Trophoblast cell (in vitro differentiated cells and primary cell): ENCODE results near the gene SPACA4.

Experiments used
- DNase-seq, 2 donors: peaks; one replicate each; pipeline ENCODE4 v3.0.0-alpha.2; 2016
- H2AFZ ChIP-seq: 2 replicates; pipeline ENCODE4 v1.6.1; 2013; ENCODE audit warnings: low read length, moderate library complexity, mild to moderate bottlenecking; ENCODE audit not compliant: insufficient read depth, poor library complexity
- H2AK5ac ChIP-seq: 2 replicates; pipeline ENCODE4 v1.6.1; 2013; ENCODE audit warnings: mild to moderate bottlenecking, low read length
- H2BK120ac ChIP-seq: 2 replicates; pipeline ENCODE4 v1.6.1; 2013; ENCODE audit warnings: low read length, mild to moderate bottlenecking, moderate library complexity; ENCODE audit not compliant: insufficient read depth, poor library complexity
- H2BK12ac ChIP-seq: 2 replicates; pipeline ENCODE4 v1.6.1; 2013; ENCODE audit warnings: mild to moderate bottlenecking, low read length, moderate library complexity
- H2BK5ac ChIP-seq: 2 replicates; pipeline ENCODE4 v1.6.1; 2013; ENCODE audit warnings: low read length, low read depth, moderate library complexity, mild to moderate bottlenecking; ENCODE audit not compliant: poor library complexity
- H3K14ac ChIP-seq: 2 replicates; pipeline ENCODE4 v1.6.1; 2013; ENCODE audit warnings: mild to moderate bottlenecking, low read length
- H3K18ac ChIP-seq: 2 replicates; pipeline ENCODE4 v1.6.1; 2013; ENCODE audit warnings: mild to moderate bottlenecking, low read length
- H3K23ac ChIP-seq: 2 replicates; pipeline ENCODE4 v1.6.1; 2013; ENCODE audit warnings: low read length
- H3K27ac ChIP-seq: 2 replicates; pipeline ENCODE4 v1.5.1; 2013; ENCODE audit warnings: low read depth, mild to moderate bottlenecking, inconsistent platforms, low read length, moderate library complexity
- H3K27me3 ChIP-seq: 2 replicates; pipeline ENCODE4 v1.6.1; 2013; ENCODE audit warnings: inconsistent platforms, mild to moderate bottlenecking, low read length, moderate library complexity; ENCODE audit not compliant: insufficient read depth
- H3K36me3 ChIP-seq, 2 experiments: 1 replicate in 1 of 2; 2 replicates in 1 of 2; pipeline ENCODE4 v1.6.1; 2013; ENCODE audit warnings: low read length in 2 of 2, mild to moderate bottlenecking in 2 of 2, moderate library complexity in 1 of 2; ENCODE audit not compliant: insufficient read depth in 2 of 2, control insufficient read depth in 1 of 2
- H3K4ac ChIP-seq: 2 replicates; pipeline ENCODE4 v1.6.1; 2013; ENCODE audit warnings: low read depth, mild to moderate bottlenecking, low read length, moderate library complexity
- H3K4me1 ChIP-seq, 2 experiments: 1 replicate in 1 of 2; 2 replicates in 1 of 2; pipeline ENCODE4 v1.6.1; 2013; ENCODE audit warnings: low read length in 2 of 2, mild to moderate bottlenecking in 2 of 2, moderate library complexity in 1 of 2; ENCODE audit not compliant: insufficient read depth in 2 of 2, control insufficient read depth in 1 of 2
- H3K4me2 ChIP-seq: 2 replicates; pipeline ENCODE4 v1.6.1; 2013; ENCODE audit warnings: inconsistent platforms, mild to moderate bottlenecking, low read length, moderate library complexity
- H3K4me3 ChIP-seq: 2 replicates; pipeline ENCODE4 v1.5.1; 2013; ENCODE audit warnings: mild to moderate bottlenecking, low read depth, low read length, inconsistent platforms
- H3K79me1 ChIP-seq: one replicate; pipeline ENCODE4 v1.6.1; 2013; ENCODE audit warnings: low read length
- H3K79me2 ChIP-seq: 2 replicates; pipeline ENCODE4 v1.6.1; 2013; ENCODE audit warnings: low read length, mild to moderate bottlenecking; ENCODE audit not compliant: control insufficient read depth, insufficient read depth, poor library complexity
- H3K9ac ChIP-seq: 2 replicates; pipeline ENCODE4 v1.6.1; 2013; ENCODE audit warnings: mild to moderate bottlenecking, low read length
- H3K9me3 ChIP-seq: 2 replicates; pipeline ENCODE4 v1.6.1; 2013; ENCODE audit warnings: low read depth, mild to moderate bottlenecking, control low read depth, inconsistent platforms, low read length; ENCODE audit not compliant: insufficient read depth
- H4K12ac ChIP-seq: 2 replicates; pipeline ENCODE4 v1.6.1; 2013; ENCODE audit warnings: low read depth, mild to moderate bottlenecking, low read length, moderate library complexity
- H4K8ac ChIP-seq: 2 replicates; pipeline ENCODE4 v1.6.1; 2013; ENCODE audit warnings: low read depth, mild to moderate bottlenecking, low read length, moderate library complexity
- H4K91ac ChIP-seq: one replicate; pipeline ENCODE4 v1.6.1; 2013; ENCODE audit warnings: low read depth, mild to moderate bottlenecking, low read length, moderate library complexity
- WGBS: extraction: QIAGEN DNeasy Blood & Tissue Kit; methylation state at CpG from one replicate; pipeline ENCODE4 v1.1.7; 2013; ENCODE audit warnings: missing lambda C conversion rate; ENCODE audit not compliant: insufficient read length, insufficient coverage; ENCODE audit errors: extremely low coverage; 5-methylcytosine and 5-hydroxymethylcytosine counted together

Gene SPACA4

GRCh38 chr19:48609571-48610108 lies 3.1 kb downstream of the SPACA4 start:
- Histone ChIP-seq H3K4ac (no peak overlapping the region), H2BK5ac (no peak overlapping the region), H3K79me2 (no peaks in the 10 kb centered on the region), H2BK120ac (no peak overlapping the region), H3K36me3 (peaks cover 1 to 4% of the 10 kb centered on the region in 2 experiments), H3K23ac (no peak overlapping the region), H3K27me3 (no peaks in the 10 kb centered on the region), H3K79me1 (no peaks in the 10 kb centered on the region), H3K9me3 (peaks cover 1% of the 10 kb centered on the region), H2AFZ (no peak overlapping the region), H4K12ac (no peak overlapping the region), H3K18ac (no peak overlapping the region), H2BK12ac (no peak overlapping the region), H3K4me1 (no peaks in the 10 kb centered on the region), H4K8ac (no peak overlapping the region), H3K4me2 (no peak overlapping the region), H3K9ac (no peak overlapping the region), H2AK5ac (no peak overlapping the region), H3K4me3 (no peak overlapping the region), H3K27ac (no peak overlapping the region), H4K91ac (no peak overlapping the region), H3K14ac (no peak overlapping the region)
- DNase-seq: no peak
- no CpG with 5 or more reads among the region's 20 CpGs for WGBS

GRCh38 chr19:48611872-48612271 lies 5.3 kb downstream of the SPACA4 start:
- H2BK12ac ChIP-seq: no peak overlapping the region
- no CpG with 5 or more reads among the region's 14 CpGs for WGBS

GRCh38 chr19:48613024-48613851 lies 6.7 kb downstream of the SPACA4 start:
- Histone ChIP-seq H3K4me3 (no peak overlapping the region), H4K8ac (no peak overlapping the region), H3K4me1 (peaks cover 5 to 10% of the 10 kb centered on the region in 2 experiments), H3K23ac (no peak overlapping the region), H3K36me3 (peaks cover 34 to 37% of the 10 kb centered on the region in 2 experiments), H3K27me3 (no peaks in the 10 kb centered on the region), H3K79me2 (peaks cover 9% of the 10 kb centered on the region), H3K27ac (no peak overlapping the region), H3K4me2 (no peak overlapping the region), H2BK5ac (no peak overlapping the region), H4K12ac (no peak overlapping the region), H2BK120ac (no peak overlapping the region), H4K91ac (no peak overlapping the region), H3K9ac (no peak overlapping the region), H2AK5ac (no peak overlapping the region), H3K14ac (no peak overlapping the region), H3K9me3 (peaks cover 3% of the 10 kb centered on the region), H3K18ac (no peak overlapping the region), H3K79me1 (no peaks in the 10 kb centered on the region), H2BK12ac (no peak overlapping the region), H3K4ac (no peak overlapping the region), H2AFZ (no peak overlapping the region)
- DNase-seq: no peak
- no CpG with 5 or more reads among the region's 39 CpGs for WGBS

More at GRCh38 chr19:48611872-48612271, 5.3 kb downstream of the SPACA4 start:
- Histone ChIP-seq H4K8ac (no peak overlapping the region), H2BK120ac (no peak overlapping the region), H4K12ac (no peak overlapping the region), H2AK5ac (no peak overlapping the region), H3K4me2 (no peak overlapping the region), H3K27me3 (no peaks in the 10 kb centered on the region), H3K79me2 (peaks cover under 1% of the 10 kb centered on the region), H3K4ac (no peak overlapping the region), H3K14ac (no peak overlapping the region), H3K79me1 (no peaks in the 10 kb centered on the region), H2BK5ac (no peak overlapping the region), H3K36me3 (peaks cover 23 to 27% of the 10 kb centered on the region in 2 experiments), H3K9me3 (peaks cover 3% of the 10 kb centered on the region), H3K9ac (no peak overlapping the region), H3K27ac (no peak overlapping the region), H3K18ac (no peak overlapping the region), H3K23ac (no peak overlapping the region), H2AFZ (no peak overlapping the region), H3K4me1 (no peaks in the 10 kb centered on the region), H4K91ac (no peak overlapping the region), H3K4me3 (no peak overlapping the region)
- DNase-seq: no peak

- peak overlapping the region; percentile 13 for H3K27ac ChIP-seq
- H3K4me2 ChIP-seq: no peak overlapping the region
- H3K79me2 ChIP-seq: peaks cover 16% of the 10 kb centered on the region
- H4K12ac ChIP-seq: no peak overlapping the region
- H3K36me3 ChIP-seq: peaks cover 34 to 37% of the 10 kb centered on the region in 2 experiments
- no peak overlapping the region for H3K4ac ChIP-seq
- H3K9ac ChIP-seq: no peak overlapping the region
- H2AK5ac ChIP-seq: no peak overlapping the region
- no peak overlapping the region for H2BK120ac ChIP-seq
- H4K8ac ChIP-seq: no peak overlapping the region
- no peak overlapping the region for H4K91ac ChIP-seq
- H2BK5ac ChIP-seq: no peak overlapping the region
- no peak overlapping the region for H3K4me3 ChIP-seq
- H3K14ac ChIP-seq: no peak overlapping the region
- no peak overlapping the region for H2BK12ac ChIP-seq
- peaks cover 5% of the 10 kb centered on the region for H3K79me1 ChIP-seq
- H2AFZ ChIP-seq: no peak overlapping the region
- H3K4me1 ChIP-seq: peaks cover 5 to 10% of the 10 kb centered on the region in 2 experiments
- WGBS: no CpG with 5 or more reads among the region's 13 CpGs
- DNase-seq: no peak
- no peak overlapping the region for H3K18ac ChIP-seq
- no peak overlapping the region for H3K23ac ChIP-seq
- H3K9me3 ChIP-seq: peaks cover 3% of the 10 kb centered on the region
- H3K27me3 ChIP-seq: no peaks in the 10 kb centered on the region
These were observed 7.4 kb downstream of the SPACA4 start for GRCh38 chr19:48613852-48614435.
